Progenitor cell of endocrine pancreas (in vitro differentiated cells): ENCODE data around the gene ADGRF5. TPM values are rescaled to one million over a fixed set of nuclear protein-coding genes. Genes with fewer than 3 reads are reported as not detected.

Source experiments
- DNase-seq: peaks from one replicate; pipeline ENCODE4 v3.0.0; 2021; ENCODE audit warnings: low spot score; ENCODE audit not compliant: unreplicated experiment
- H3K27ac Mint-ChIP-seq: 2 replicates; pipeline ENCODE4 v1.8.0; 2021; ENCODE audit warnings: mild to moderate bottlenecking, moderate library complexity, mixed read lengths
- H3K27me3 Mint-ChIP-seq: 2 replicates; pipeline ENCODE4 v1.8.0; 2021; ENCODE audit warnings: mixed read lengths
- H3K36me3 Mint-ChIP-seq: 2 replicates; pipeline ENCODE4 v1.8.0; 2022; ENCODE audit warnings: mixed read lengths; ENCODE audit not compliant: insufficient read depth
- H3K4me1 Mint-ChIP-seq: 2 replicates; pipeline ENCODE4 v1.8.0; 2021; ENCODE audit warnings: low read depth, mixed read lengths
- H3K4me3 Mint-ChIP-seq: 2 replicates; pipeline ENCODE4 v1.8.0; 2021; ENCODE audit warnings: low read depth, mild to moderate bottlenecking, moderate library complexity, mixed read lengths
- H3K9me3 Mint-ChIP-seq: 2 replicates; pipeline ENCODE4 v1.8.0; 2021; ENCODE audit warnings: low read depth, mixed read lengths
- CTCF ChIP-seq: fragments of 200-600 bp; sonication (generic); IDR thresholded peaks from one replicate; pipeline ENCODE4 v1.5.0; 2021; ENCODE audit warnings: antibody characterized with exemption, mild to moderate bottlenecking; ENCODE audit not compliant: unreplicated experiment
- total RNA-seq: library from RNA; stranded (reverse); gene quantifications from 2 replicates; pipeline ENCODE4 v1.2.1, GENCODE V29; 2021

Gene ADGRF5
- total RNA-seq, 1 donor from 2014 or later, result not detected

- TF ChIP-seq CTCF, result no peak
- H3K4me3 Mint-ChIP-seq, result no peak overlapping the region
- no peaks in the 10 kb centered on the region for H3K36me3 Mint-ChIP-seq
- DNase-seq, result no peak
- H3K4me1 Mint-ChIP-seq, result no peaks in the 10 kb centered on the region
- no peaks in the 10 kb centered on the region for H3K9me3 Mint-ChIP-seq
- peaks cover 9% of the 10 kb centered on the region for H3K27me3 Mint-ChIP-seq
- no peak overlapping the region for H3K27ac Mint-ChIP-seq
Measured at GRCh38 chr6:46915380-46915779, 6.4 kb downstream of the ADGRF5 start.

GRCh38 chr6:46914279-46914810 lies 7.4 kb downstream of the ADGRF5 start:
- DNase-seq, result no peak
- no peaks in the 10 kb centered on the region for H3K9me3 Mint-ChIP-seq
- H3K4me3 Mint-ChIP-seq, result no peak overlapping the region
- H3K27ac Mint-ChIP-seq, result no peak overlapping the region
- H3K36me3 Mint-ChIP-seq, result no peaks in the 10 kb centered on the region
- H3K27me3 Mint-ChIP-seq, result peaks cover 9% of the 10 kb centered on the region
- H3K4me1 Mint-ChIP-seq, result no peaks in the 10 kb centered on the region
- TF ChIP-seq CTCF, result no peak

DNA sequence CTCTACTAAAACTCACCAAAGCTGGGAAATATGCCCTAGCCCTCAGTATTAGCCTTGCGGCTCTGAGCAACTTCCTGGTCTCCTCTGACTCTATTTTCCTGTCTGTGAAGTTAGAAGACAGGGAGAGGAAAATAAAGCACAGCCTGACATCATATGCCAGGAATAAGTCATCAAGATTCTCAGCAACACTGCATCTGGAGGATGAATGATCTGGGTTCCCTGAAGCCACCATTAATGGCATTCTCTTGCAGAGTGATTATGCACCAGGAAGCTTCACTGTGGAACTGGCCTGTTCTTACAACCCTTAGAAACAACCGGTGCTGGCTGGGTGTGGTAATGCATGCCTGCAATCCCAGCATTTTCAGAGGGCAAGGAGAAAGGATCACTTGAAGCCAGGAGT lies 12.4 kb downstream of the ADGRF5 start:
- no peaks in the 10 kb centered on the region for H3K4me1 Mint-ChIP-seq
- no peaks in the 10 kb centered on the region for H3K36me3 Mint-ChIP-seq
- no peak for DNase-seq
- H3K4me3 Mint-ChIP-seq, result no peak overlapping the region
- no peaks in the 10 kb centered on the region for H3K9me3 Mint-ChIP-seq
- peaks cover 5% of the 10 kb centered on the region for H3K27me3 Mint-ChIP-seq
- no peak for TF ChIP-seq CTCF
- H3K27ac Mint-ChIP-seq, result no peak overlapping the region

DNA sequence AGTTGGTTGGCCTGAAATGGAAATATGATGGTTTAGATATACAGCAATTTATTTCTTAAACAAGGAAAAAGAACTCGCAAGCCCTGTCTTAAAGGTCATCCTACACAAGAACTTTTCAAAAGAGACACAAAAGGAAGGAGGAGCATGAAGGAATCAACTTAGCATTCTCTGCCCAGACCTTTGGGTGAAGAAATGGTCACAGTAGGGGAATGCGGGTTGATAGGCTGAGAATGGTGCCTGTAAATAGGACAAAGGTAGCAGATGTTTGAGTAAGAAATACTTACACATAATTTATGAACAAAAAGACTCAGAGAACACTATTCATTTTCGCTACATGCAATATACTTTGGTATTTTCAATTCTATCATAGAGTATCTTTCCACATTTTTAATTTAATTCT lies 15.0 kb downstream of the ADGRF5 start:
- Mint-ChIP-seq H3K4me3 (no peak overlapping the region), H3K27ac (no peak overlapping the region), H3K27me3 (peaks cover under 1% of the 10 kb centered on the region), H3K4me1 (no peaks in the 10 kb centered on the region), H3K36me3 (no peaks in the 10 kb centered on the region), H3K9me3 (no peaks in the 10 kb centered on the region)
- no peak for TF ChIP-seq CTCF
- DNase-seq, result no peak

DNA sequence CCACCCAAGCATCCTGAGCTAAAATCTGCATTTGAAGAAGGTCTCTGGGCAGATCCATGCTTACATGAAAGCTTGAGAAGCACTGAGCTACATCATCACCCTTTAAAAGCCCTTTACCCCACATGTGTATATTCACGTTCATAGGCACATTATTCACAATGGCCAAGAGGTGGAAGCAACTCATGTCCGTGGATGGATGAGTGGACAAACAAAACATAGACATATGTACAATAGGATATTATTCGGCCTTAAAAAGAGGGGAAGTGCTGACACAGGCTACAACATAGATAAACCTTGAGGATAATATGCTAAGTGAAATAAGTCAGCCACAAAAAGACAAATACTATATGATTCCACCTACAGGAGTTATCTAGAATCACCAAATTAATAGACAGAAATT lies 17.6 kb downstream of the ADGRF5 start:
- Mint-ChIP-seq H3K27me3 (peaks cover 5% of the 10 kb centered on the region), H3K4me1 (peaks cover 1% of the 10 kb centered on the region), H3K36me3 (no peaks in the 10 kb centered on the region), H3K27ac (no peak overlapping the region), H3K4me3 (no peak overlapping the region), H3K9me3 (no peaks in the 10 kb centered on the region)
- no peak for DNase-seq
- TF ChIP-seq CTCF, result no peak
